Dendritic cell treated with granulocyte-macrophage colony-stimulating factor and Interleukin-4, amounts not matched to agents 40 ng/mL and 50 ng/mL, for 4 days (primary cell): ENCODE measurements around the gene PKN1.

Experiments used
- H3K27ac Mint-ChIP-seq: one replicate; pipeline ENCODE4 v1.8.0; 2022; ENCODE audit warnings: mild to moderate bottlenecking, mixed read lengths
- H3K27me3 Mint-ChIP-seq: one replicate; pipeline ENCODE4 v1.8.0; 2022; ENCODE audit warnings: mild to moderate bottlenecking, mixed read lengths
- H3K36me3 Mint-ChIP-seq: one replicate; pipeline ENCODE4 v1.8.0; 2022; ENCODE audit warnings: low read depth, mixed read lengths
- H3K4me1 Mint-ChIP-seq: one replicate; pipeline ENCODE4 v1.8.0; 2022; ENCODE audit warnings: low read depth, mixed read lengths
- H3K4me3 Mint-ChIP-seq: one replicate; pipeline ENCODE4 v1.8.0; 2022; ENCODE audit warnings: mild to moderate bottlenecking, moderate library complexity, mixed read lengths
- H3K9me3 Mint-ChIP-seq: one replicate; pipeline ENCODE4 v1.8.0; 2022; ENCODE audit warnings: mixed read lengths
- intact Hi-C: fragments of 100-400 bp; cut with micrococcal nuclease; formaldehyde crosslinking; loops from one replicate; pipeline ENCODE4 v1.15.0; 2022

Gene PKN1

DNA sequence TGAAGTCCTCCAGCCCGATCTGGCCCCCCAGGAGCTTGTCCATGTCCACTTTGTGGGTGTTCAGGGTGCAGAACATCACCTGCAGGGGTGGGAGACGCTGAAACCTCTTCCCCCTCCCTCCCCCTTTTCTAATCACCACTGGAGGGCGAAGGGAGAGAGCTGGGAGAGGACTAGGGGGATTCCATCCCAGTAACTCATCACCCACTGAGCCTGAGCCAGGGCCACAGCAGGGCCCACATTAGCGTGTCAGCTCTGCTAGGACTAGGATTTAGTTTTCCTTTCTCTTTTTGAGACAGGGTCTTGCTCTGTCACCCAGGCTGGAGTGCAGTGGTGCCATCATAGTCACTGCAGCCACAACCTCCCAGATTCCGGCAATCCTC, 47.6 kb downstream of the PKN1 start:
- Mint-ChIP-seq H3K27ac (no peak overlapping the region), H3K4me3 (no peak overlapping the region), H3K9me3 (no peaks in the 10 kb centered on the region), H3K36me3 (peaks cover 37% of the 10 kb centered on the region), H3K27me3 (peaks cover 36% of the 10 kb centered on the region), H3K4me1 (peaks cover 18% of the 10 kb centered on the region)
- intact Hi-C loops, result loop anchor here (2.0 kb wide), 1 partner anchor 48 kb away; the partner anchor contains the start of gene PKN1

- Mint-ChIP-seq H3K9me3 (no peaks in the 10 kb centered on the region), H3K4me3 (no peak overlapping the region), H3K27ac (no peak overlapping the region), H3K36me3 (peaks cover 37% of the 10 kb centered on the region), H3K27me3 (peaks cover 20% of the 10 kb centered on the region), H3K4me1 (peaks cover 12% of the 10 kb centered on the region)
- intact Hi-C loops, result no loop called here
These were observed 49.3 kb downstream of the PKN1 start for GRCh38 chr19:14482172-14482941.

DNA sequence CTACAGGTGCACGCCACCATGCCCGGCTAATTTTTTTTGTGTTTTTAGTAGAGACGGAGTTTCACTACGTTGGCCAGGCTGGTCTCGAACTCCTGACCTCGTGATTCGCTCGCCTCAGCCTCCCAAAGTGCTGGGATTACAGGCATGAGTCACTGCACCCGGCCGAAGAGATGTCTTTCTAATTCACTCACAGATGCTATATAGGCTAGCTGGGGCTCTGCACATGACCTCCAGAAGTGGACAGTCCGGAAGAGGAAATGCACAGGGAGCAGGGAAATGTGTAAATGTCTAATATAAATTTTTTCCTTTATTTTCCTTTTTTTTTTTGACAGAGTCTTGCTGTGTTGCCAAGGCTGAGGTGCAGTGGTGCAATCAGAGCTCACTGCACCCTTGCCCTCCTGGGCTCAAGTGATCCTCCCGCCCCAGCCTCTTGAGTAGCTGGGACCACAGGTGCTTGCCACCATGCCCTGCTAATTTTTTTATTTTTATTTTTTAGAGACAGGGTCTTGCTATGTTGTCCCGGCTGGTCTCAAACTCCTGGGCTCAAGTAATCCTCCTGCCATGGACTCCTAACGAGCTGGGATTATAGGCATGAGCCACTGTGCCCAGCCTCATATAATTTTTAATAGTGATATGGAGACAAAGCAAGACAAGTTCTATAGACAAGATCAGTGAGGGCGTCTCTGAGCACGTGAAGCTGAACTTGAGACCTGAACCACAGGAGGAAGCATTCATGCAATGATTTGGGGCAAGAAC, 54.4 kb downstream of the PKN1 start:
- intact Hi-C loops, result no loop called here
- H3K4me3 Mint-ChIP-seq, result no peak overlapping the region
- no peaks in the 10 kb centered on the region for H3K27me3 Mint-ChIP-seq
- H3K36me3 Mint-ChIP-seq, result peaks cover 36% of the 10 kb centered on the region
- no peaks in the 10 kb centered on the region for H3K9me3 Mint-ChIP-seq
- peaks cover 6% of the 10 kb centered on the region for H3K4me1 Mint-ChIP-seq
- no peak overlapping the region for H3K27ac Mint-ChIP-seq

GRCh38 chr19:14492756-14493337, 59.7 kb downstream of the PKN1 start:
- peaks cover 33% of the 10 kb centered on the region for H3K36me3 Mint-ChIP-seq
- no peaks in the 10 kb centered on the region for H3K9me3 Mint-ChIP-seq
- peaks cover 33% of the 10 kb centered on the region for H3K4me1 Mint-ChIP-seq
- H3K4me3 Mint-ChIP-seq, result no peak overlapping the region
- H3K27me3 Mint-ChIP-seq, result peaks cover 15% of the 10 kb centered on the region
- H3K27ac Mint-ChIP-seq, result no peak overlapping the region
- intact Hi-C loops, result no loop called here

DNA sequence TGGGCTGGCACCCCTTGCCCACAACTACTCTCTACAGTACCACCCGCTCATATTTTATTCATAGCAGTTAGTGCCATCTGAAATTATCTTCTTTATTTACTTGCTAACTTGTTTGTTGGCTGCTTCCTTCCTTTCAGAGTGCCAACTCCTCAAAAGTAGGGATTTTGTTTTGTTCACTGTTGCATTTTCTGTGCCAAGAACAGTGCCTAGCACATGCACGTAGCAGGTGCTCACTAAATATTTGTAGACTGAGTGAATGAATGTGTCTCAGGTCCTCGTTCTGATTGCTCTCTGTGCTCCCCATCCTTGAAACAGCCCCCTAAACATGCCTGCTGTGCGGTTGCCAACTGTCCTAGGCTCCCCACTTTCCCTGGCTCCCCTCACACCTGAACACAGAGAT, 61.3 kb downstream of the PKN1 start:
- no peak overlapping the region for H3K27ac Mint-ChIP-seq
- H3K36me3 Mint-ChIP-seq, result peaks cover 22% of the 10 kb centered on the region
- intact Hi-C loops, result no loop called here
- H3K4me1 Mint-ChIP-seq, result peaks cover 34% of the 10 kb centered on the region
- H3K4me3 Mint-ChIP-seq, result no peak overlapping the region
- H3K27me3 Mint-ChIP-seq, result peaks cover 15% of the 10 kb centered on the region
- no peaks in the 10 kb centered on the region for H3K9me3 Mint-ChIP-seq

GRCh38 chr19:14494910-14495671, 62.0 kb downstream of the PKN1 start:
- peaks cover 34% of the 10 kb centered on the region for H3K4me1 Mint-ChIP-seq
- no peak overlapping the region for H3K27ac Mint-ChIP-seq
- no peaks in the 10 kb centered on the region for H3K9me3 Mint-ChIP-seq
- peaks cover 15% of the 10 kb centered on the region for H3K27me3 Mint-ChIP-seq
- H3K4me3 Mint-ChIP-seq, result peak overlapping the region; percentile 78
- intact Hi-C loops, result no loop called here
- H3K36me3 Mint-ChIP-seq, result peaks cover 15% of the 10 kb centered on the region

- intact Hi-C loops, result no loop called here
These were observed 62.5 kb downstream of the PKN1 start for GRCh38 chr19:14495672-14496028.

GRCh38 chr19:14496029-14496833, 63.1 kb downstream of the PKN1 start, which contains the start of gene GIPC1:
GIPC1 (minus strand) TSS chr19:14496127; CDS start chr19:14482976, 13,151 bp downstream.
- H3K4me1 Mint-ChIP-seq, result peaks cover 34% of the 10 kb centered on the region
- peak within 1 kb of the TSS; percentile 78 for H3K4me3 Mint-ChIP-seq
- peaks cover 15% of the 10 kb centered on the region for H3K27me3 Mint-ChIP-seq
- H3K9me3 Mint-ChIP-seq, result no peaks in the 10 kb centered on the region
- peak within 1 kb of the TSS; percentile 70 for H3K27ac Mint-ChIP-seq
- intact Hi-C loops, result no loop called here
- H3K36me3 Mint-ChIP-seq, result peaks cover 6% of the 10 kb centered on the region

More at GRCh38 chr19:14495672-14496028, 62.5 kb downstream of the PKN1 start:
- Mint-ChIP-seq H3K27ac (no peak overlapping the region), H3K9me3 (no peaks in the 10 kb centered on the region), H3K27me3 (peaks cover 15% of the 10 kb centered on the region), H3K36me3 (peaks cover 10% of the 10 kb centered on the region), H3K4me1 (peaks cover 34% of the 10 kb centered on the region), H3K4me3 (peak overlapping the region; percentile 78)

GRCh38 chr19:14496834-14497227, 63.7 kb downstream of the PKN1 start:
- peak overlapping the region; percentile 78 for H3K4me3 Mint-ChIP-seq
- H3K9me3 Mint-ChIP-seq, result no peaks in the 10 kb centered on the region
- intact Hi-C loops, result no loop called here
- H3K27ac Mint-ChIP-seq, result peak overlapping the region; percentile 70
- peaks cover 15% of the 10 kb centered on the region for H3K27me3 Mint-ChIP-seq
- no peaks in the 10 kb centered on the region for H3K36me3 Mint-ChIP-seq
- peaks cover 34% of the 10 kb centered on the region for H3K4me1 Mint-ChIP-seq

DNA sequence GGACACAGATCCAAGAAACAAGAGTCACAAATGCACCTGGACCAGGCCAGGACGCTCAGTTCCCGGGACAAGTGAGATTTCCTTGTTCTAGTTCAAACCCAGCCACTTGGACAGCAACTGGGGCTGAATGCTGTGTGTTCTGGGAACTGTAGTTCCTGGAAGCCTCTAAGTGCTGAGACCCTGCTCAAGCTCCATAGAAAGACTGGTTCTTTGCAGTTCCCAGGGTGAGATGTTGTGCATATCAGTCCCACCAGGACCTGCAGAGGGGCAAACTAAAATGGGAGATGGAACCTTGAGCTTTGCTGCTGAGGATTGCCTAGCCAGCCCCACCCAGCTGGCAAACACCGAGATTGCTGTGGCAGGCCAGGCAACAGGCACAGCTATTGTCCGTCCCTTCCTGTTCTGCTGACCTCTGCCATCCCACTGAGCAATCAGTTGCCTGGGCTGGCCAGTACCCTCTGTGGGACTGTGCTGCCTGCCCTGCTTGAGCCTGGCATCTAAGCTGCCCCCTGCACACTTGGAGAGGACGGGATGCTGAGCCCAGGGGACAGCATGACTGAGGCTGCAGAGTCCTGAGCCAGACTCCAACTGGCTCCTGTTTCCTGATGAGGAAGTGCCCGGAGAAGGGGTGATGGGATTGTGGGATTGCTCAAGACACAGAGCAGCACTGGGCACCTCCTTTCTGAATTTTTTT, 64.3 kb downstream of the PKN1 start:
- no peak overlapping the region for H3K4me3 Mint-ChIP-seq
- peaks cover 34% of the 10 kb centered on the region for H3K4me1 Mint-ChIP-seq
- H3K36me3 Mint-ChIP-seq, result no peaks in the 10 kb centered on the region
- no peaks in the 10 kb centered on the region for H3K9me3 Mint-ChIP-seq
- H3K27me3 Mint-ChIP-seq, result peaks cover 16% of the 10 kb centered on the region
- peak overlapping the region; percentile 70 for H3K27ac Mint-ChIP-seq
- intact Hi-C loops, result no loop called here

DNA sequence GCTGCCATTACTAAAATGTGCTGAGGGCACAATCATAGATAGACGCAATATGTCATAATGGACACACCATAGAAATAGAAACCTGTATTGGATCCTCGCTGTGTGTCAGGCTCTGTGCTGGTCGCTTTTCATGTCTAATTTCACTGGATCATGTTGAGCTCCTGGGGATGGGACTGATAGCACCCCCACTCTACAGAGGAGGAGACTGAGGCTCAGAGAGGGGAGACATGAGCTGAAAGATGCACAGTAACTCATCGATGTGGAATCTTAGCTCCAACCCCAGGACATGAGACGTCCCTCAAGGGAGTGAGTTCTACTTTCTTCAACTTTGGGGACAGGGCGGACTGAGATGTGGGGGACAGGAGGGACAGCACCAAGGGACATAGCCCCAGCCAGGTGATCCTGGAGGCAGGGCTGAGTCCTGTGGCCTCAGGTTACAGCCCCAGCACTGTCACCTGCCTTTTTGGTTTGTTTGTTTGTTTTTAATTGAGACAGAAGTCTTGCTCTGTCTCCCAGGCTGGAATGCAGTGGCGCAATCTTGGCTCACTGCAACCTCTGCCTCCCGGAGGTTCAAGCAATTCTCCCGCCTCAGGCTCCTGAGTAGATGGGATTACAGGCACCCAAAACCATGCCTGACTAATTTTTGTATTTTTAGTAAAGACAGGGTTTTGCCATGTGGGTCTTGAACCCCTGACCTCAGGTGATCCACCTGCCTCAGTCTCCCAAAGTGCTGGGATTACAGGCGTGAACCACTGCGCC, 69.4 kb downstream of the PKN1 start:
- H3K27ac Mint-ChIP-seq, result no peak overlapping the region
- H3K4me1 Mint-ChIP-seq, result peaks cover 27% of the 10 kb centered on the region
- intact Hi-C loops, result no loop called here
- no peaks in the 10 kb centered on the region for H3K36me3 Mint-ChIP-seq
- H3K9me3 Mint-ChIP-seq, result no peaks in the 10 kb centered on the region
- H3K4me3 Mint-ChIP-seq, result no peak overlapping the region
- peaks cover 7% of the 10 kb centered on the region for H3K27me3 Mint-ChIP-seq

GRCh38 chr19:14503285-14503684, 70.2 kb downstream of the PKN1 start:
- H3K4me3 Mint-ChIP-seq, result no peak overlapping the region
- intact Hi-C loops, result no loop called here
- H3K27me3 Mint-ChIP-seq, result peaks cover 7% of the 10 kb centered on the region
- no peaks in the 10 kb centered on the region for H3K36me3 Mint-ChIP-seq
- no peak overlapping the region for H3K27ac Mint-ChIP-seq
- H3K4me1 Mint-ChIP-seq, result peaks cover 27% of the 10 kb centered on the region
- H3K9me3 Mint-ChIP-seq, result no peaks in the 10 kb centered on the region
